NB4 (cell line): ENCODE measurements around the gene MTMR3.

Source experiments
- CTCF ChIP-seq: IDR thresholded peaks from one replicate; pipeline ENCODE4 v1.5.1; 2012; ENCODE audit warnings: low read depth, low read length
- MAX ChIP-seq: IDR thresholded peaks from 2 replicates; pipeline ENCODE4 v1.6.1; 2011; ENCODE audit warnings: low read depth, low read length
- MYC ChIP-seq: IDR thresholded peaks from 2 replicates; pipeline ENCODE4 v1.6.1; 2011; ENCODE audit warnings: low read depth, low read length
- POLR2A ChIP-seq: IDR thresholded peaks from 2 replicates; pipeline ENCODE4 v1.6.1; 2011; ENCODE audit warnings: mild to moderate bottlenecking; ENCODE audit not compliant: insufficient read length; ENCODE audit errors: extremely low read depth

GRCh38 chr22:29834046-29834445 is 48.9 kb upstream of the MTMR3 start:
- no peak for TF ChIP-seq POLR2A
- TF ChIP-seq CTCF: no peak
- no peak for TF ChIP-seq MAX
- TF ChIP-seq MYC: no peak
